Measurements from ENCODE around the gene ASMTL. TPM values are rescaled to one million over a fixed set of nuclear protein-coding genes. Genes with fewer than 3 reads are reported as not detected.
A peak's percentile ranks its signal among the peaks of the same experiment; 100 is the strongest.
"Not testable (repeated sequence)": the region's sequence is repeated elsewhere in the genome, so short reads cannot be mapped to it uniquely, and the experiment has no call there.

ASMTL gene
- total RNA-seq, 1 donor from 2014 or later: 24.5 TPM

GRCh38 chrX:1475481-1475880 lies 22.8 kb upstream of the ASMTL start:
- H3K4me3 Mint-ChIP-seq (ENCODE audit: low read depth): no peak overlapping the region
- no peak overlapping the region for H3K27ac Mint-ChIP-seq
- DNase-seq (ENCODE audit: low spot score, unreplicated experiment): no peak
- peaks cover 25% of the 10 kb centered on the region for H3K9me3 Mint-ChIP-seq (ENCODE audit: low read depth)
- no peak for TF ChIP-seq CTCF (IDR thresholded peaks at IDR 0.05; ENCODE audit: unreplicated experiment)
- peaks cover 13% of the 10 kb centered on the region for H3K27me3 Mint-ChIP-seq
- no peaks in the 10 kb centered on the region for H3K36me3 Mint-ChIP-seq (ENCODE audit: insufficient read depth)
- H3K4me1 Mint-ChIP-seq (ENCODE audit: low read depth): no peaks in the 10 kb centered on the region

- H3K36me3 Mint-ChIP-seq (ENCODE audit: insufficient read depth); H3K4me1 Mint-ChIP-seq (ENCODE audit: low read depth); H3K27ac Mint-ChIP-seq; H3K4me3 Mint-ChIP-seq (ENCODE audit: low read depth); DNase-seq (ENCODE audit: low spot score, unreplicated experiment): not testable (repeated sequence)
- Mint-ChIP-seq H3K9me3 (ENCODE audit: low read depth) (peaks cover 20% of the 10 kb centered on the region), H3K27me3 (peaks cover 12% of the 10 kb centered on the region)
Observed at GRCh38 chrX:1474593-1474992, 21.9 kb upstream of the ASMTL start.

- no peak for DNase-seq (ENCODE audit: low spot score, unreplicated experiment)
- TF ChIP-seq CTCF (IDR thresholded peaks at IDR 0.05; ENCODE audit: unreplicated experiment): no peak
- no peak overlapping the region for H3K27ac Mint-ChIP-seq
- H3K27me3 Mint-ChIP-seq: peaks cover 4% of the 10 kb centered on the region
- peaks cover 8% of the 10 kb centered on the region for H3K9me3 Mint-ChIP-seq (ENCODE audit: low read depth)
- no peak overlapping the region for H3K4me3 Mint-ChIP-seq (ENCODE audit: low read depth)
- no peaks in the 10 kb centered on the region for H3K36me3 Mint-ChIP-seq (ENCODE audit: insufficient read depth)
- no peaks in the 10 kb centered on the region for H3K4me1 Mint-ChIP-seq (ENCODE audit: low read depth)
Observed at GRCh38 chrX:1472975-1473374, 20.3 kb upstream of the ASMTL start.

GRCh38 chrX:1468250-1468772 lies 15.6 kb upstream of the ASMTL start:
- no peak overlapping the region for H3K4me3 Mint-ChIP-seq (ENCODE audit: low read depth)
- no peaks in the 10 kb centered on the region for H3K4me1 Mint-ChIP-seq (ENCODE audit: low read depth)
- H3K9me3 Mint-ChIP-seq (ENCODE audit: low read depth): peaks cover 5% of the 10 kb centered on the region
- peaks cover 7% of the 10 kb centered on the region for H3K27me3 Mint-ChIP-seq
- H3K27ac Mint-ChIP-seq: no peak overlapping the region
- DNase-seq (ENCODE audit: low spot score, unreplicated experiment): peak; percentile 4
- H3K36me3 Mint-ChIP-seq (ENCODE audit: insufficient read depth): no peaks in the 10 kb centered on the region
- TF ChIP-seq CTCF (IDR thresholded peaks at IDR 0.05; ENCODE audit: unreplicated experiment): no peak

GRCh38 chrX:1466971-1467561 lies 14.4 kb upstream of the ASMTL start:
- no peak overlapping the region for H3K4me3 Mint-ChIP-seq (ENCODE audit: low read depth)
- DNase-seq (ENCODE audit: low spot score, unreplicated experiment): peak; percentile 3
- no peak overlapping the region for H3K27ac Mint-ChIP-seq

More at GRCh38 chrX:1466971-1467561, 14.4 kb upstream of the ASMTL start:
- Mint-ChIP-seq H3K36me3 (ENCODE audit: insufficient read depth) (no peaks in the 10 kb centered on the region), H3K4me1 (ENCODE audit: low read depth) (no peaks in the 10 kb centered on the region), H3K9me3 (ENCODE audit: low read depth) (peaks cover 4% of the 10 kb centered on the region), H3K27me3 (peaks cover 10% of the 10 kb centered on the region)
- TF ChIP-seq CTCF (IDR thresholded peaks at IDR 0.05; ENCODE audit: unreplicated experiment): no peak
